HFF-Myc (cell line): ENCODE measurements around the gene MYH7B.

Experiments used
- DNase-seq: peaks from one replicate; pipeline ENCODE4 v3.0.0-alpha.2; 2011; ENCODE audit warnings: low read depth; ENCODE audit errors: extremely low read depth
- H3K4me3 ChIP-seq: replicated peaks from 2 replicates; pipeline ENCODE4 v1.5.1; 2011; ENCODE audit warnings: low read depth, mild to moderate bottlenecking, control low read depth, low read length
- TF ChIP-seq, protein P1 (sequence below): IDR thresholded peaks from 2 replicates; pipeline ENCODE4 v1.5.1; 2012; ENCODE audit warnings: mild to moderate bottlenecking, low read depth, low read length, control low read depth; ENCODE audit errors: missing control alignments

The MYH7B gene

GRCh38 chr20:34955231-34956040 lies at the start of gene MYH7B, which contains the start of gene GSS:
TSS of gene MYH7B (plus strand) at chr20:34955868. CDS start at chr20:34978006, 22,138 bp downstream.
TSS of gene GSS (minus strand) at chr20:34955806. CDS start at chr20:34951852, 3,954 bp downstream.
- TF ChIP-seq, protein P1, sequence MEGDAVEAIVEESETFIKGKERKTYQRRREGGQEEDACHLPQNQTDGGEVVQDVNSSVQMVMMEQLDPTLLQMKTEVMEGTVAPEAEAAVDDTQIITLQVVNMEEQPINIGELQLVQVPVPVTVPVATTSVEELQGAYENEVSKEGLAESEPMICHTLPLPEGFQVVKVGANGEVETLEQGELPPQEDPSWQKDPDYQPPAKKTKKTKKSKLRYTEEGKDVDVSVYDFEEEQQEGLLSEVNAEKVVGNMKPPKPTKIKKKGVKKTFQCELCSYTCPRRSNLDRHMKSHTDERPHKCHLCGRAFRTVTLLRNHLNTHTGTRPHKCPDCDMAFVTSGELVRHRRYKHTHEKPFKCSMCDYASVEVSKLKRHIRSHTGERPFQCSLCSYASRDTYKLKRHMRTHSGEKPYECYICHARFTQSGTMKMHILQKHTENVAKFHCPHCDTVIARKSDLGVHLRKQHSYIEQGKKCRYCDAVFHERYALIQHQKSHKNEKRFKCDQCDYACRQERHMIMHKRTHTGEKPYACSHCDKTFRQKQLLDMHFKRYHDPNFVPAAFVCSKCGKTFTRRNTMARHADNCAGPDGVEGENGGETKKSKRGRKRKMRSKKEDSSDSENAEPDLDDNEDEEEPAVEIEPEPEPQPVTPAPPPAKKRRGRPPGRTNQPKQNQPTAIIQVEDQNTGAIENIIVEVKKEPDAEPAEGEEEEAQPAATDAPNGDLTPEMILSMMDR, result peak; percentile 36
- DNase-seq, result peak; percentile 82
- H3K4me3 ChIP-seq, result peak within 1 kb of the TSS; percentile 84

- no peak overlapping the region for H3K4me3 ChIP-seq
- peak; percentile 94 for DNase-seq
- TF ChIP-seq, protein P1, result no peak
These were observed 47.8 kb upstream of the MYH7B start for GRCh38 chr20:34907616-34908469.

- TF ChIP-seq, protein P1, result no peak
- H3K4me3 ChIP-seq, result no peak overlapping the region
- DNase-seq, result no peak
These were observed 40.5 kb upstream of the MYH7B start for GRCh38 chr20:34915131-34915530.

DNA sequence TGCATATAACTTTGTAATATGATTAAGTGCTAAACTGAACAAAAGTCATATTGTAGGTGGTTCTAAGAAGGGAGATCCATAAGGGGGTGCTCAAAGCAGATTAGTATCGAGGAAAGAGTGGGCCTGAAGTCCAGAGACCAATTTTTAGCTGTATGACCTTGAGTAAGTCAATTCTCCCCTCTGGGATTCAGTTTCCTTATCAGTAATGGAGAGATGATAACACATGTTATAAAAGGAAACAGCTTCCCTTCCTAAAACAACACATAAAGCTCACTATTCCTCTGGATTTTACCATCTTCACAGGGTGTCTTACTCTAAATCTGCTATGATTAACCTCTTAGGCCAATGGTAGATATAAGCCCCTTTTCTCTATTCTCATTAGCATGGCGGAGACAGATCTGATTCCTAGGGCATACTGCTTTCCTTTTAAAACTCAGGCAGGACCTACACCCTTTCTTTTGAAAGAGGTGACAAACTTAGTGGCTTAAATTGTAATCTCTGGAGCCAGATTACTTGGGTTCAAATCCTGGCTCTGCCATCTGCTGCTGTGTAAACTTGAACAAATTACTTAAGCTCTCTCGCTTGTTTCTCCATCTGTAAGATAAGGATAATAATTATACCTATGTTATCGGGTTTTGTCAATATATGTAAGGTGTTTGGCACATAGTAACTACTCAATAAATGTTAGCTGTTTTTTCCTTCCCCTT lies 39.8 kb upstream of the MYH7B start:
- TF ChIP-seq, protein P1, result no peak
- no peak overlapping the region for H3K4me3 ChIP-seq
- no peak for DNase-seq

DNA sequence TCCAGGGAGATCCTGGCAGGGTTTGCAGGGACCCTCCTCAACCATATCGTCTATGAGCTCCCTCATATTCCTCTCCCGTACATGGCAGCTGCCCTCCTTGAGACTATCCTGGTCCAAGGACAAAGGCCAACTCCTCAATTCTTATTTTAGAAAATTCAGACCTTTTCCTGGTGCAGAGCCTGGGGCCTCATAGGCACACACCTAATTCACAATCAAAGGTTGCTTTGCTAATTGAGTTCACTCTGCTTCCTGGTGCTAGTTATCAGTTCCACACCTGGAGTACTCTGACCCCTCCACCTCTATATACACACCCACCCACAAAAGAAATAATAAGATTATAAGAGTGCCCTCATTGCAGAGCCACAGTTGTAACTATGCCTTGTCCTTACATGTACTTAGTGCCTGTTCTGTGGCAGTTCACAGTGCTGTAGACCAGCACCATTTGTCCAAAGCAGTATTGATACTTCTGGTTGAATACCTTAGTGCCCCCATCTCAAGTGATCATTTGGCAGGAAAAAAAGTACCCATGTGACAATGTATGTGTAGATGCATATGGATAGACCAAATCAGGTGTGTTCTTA lies 38.8 kb upstream of the MYH7B start:
- DNase-seq, result no peak
- TF ChIP-seq, protein P1, result no peak

GRCh38 chr20:34920055-34920454 lies 35.6 kb upstream of the MYH7B start:
- TF ChIP-seq, protein P1, result no peak
- no peak for DNase-seq
- no peak overlapping the region for H3K4me3 ChIP-seq

More for the DNA sequence above, 38.8 kb upstream of the MYH7B start:
- H3K4me3 ChIP-seq, result no peak overlapping the region
